HepG2 (cell line): Measurements from ENCODE around the gene CCDC85C. TPM values are rescaled to one million over a fixed set of nuclear protein-coding genes. Genes with fewer than 3 reads are reported as not detected.

Source experiments
- ATAC-seq: fragments of 200-7000 bp; cut with Tn5 transposase; 3 replicates; pipeline ENCODE4 v1.9.1; 2020; ENCODE audit warnings: mild to moderate bottlenecking, moderate library complexity
- BruUV-seq: library from RNA; stranded (reverse); fragments of 400-500 nt; replicated peaks from 2 replicates; lab custom pipeline; 2021; lab: Mats Ljungman, UMichigan
- CTCF ChIA-PET: fragments of 300-600 bp; formaldehyde crosslinking; extraction: SDS; loops from one replicate; lab custom pipeline; 2021; ENCODE audit warnings: low total read pairs, inconsistent platforms, low intra/inter-chr PET ratio; lab: Yijun Ruan, JAX
- POLR2A ChIA-PET: fragments of 350-600 bp; sonication (Branson Sonifier 250); formaldehyde crosslinking; loops from one replicate; lab custom pipeline; 2020; ENCODE audit warnings: antibody characterized with exemption, inconsistent platforms; lab: Yijun Ruan, JAX
- DNase-seq: peaks from one replicate; pipeline ENCODE4 v3.0.0-alpha.2; 2015; ENCODE audit warnings: low spot score
- FAIRE-seq: peaks from 3 replicates; lab custom pipeline; 2011; peaks lifted over from hg19 to GRCh38; lab: Jason Lieb, UNC
- H2AFZ ChIP-seq: one replicate; pipeline ENCODE4 v1.6.1; 2011; ENCODE audit warnings: low read length, inconsistent platforms
- H3K27ac ChIP-seq: fragments of 300-600 bp; 3 replicates; pipeline ENCODE4 v1.8.0; 2011; ENCODE audit warnings: mixed run types, mild to moderate bottlenecking, mixed read lengths, low read length, inconsistent platforms; ENCODE audit not compliant: insufficient read depth; ENCODE audit errors: extremely low read length
- H3K27me3 ChIP-seq, 2 experiments: fragments of 200-600 bp in 1 of 2; 2 replicates in 1 of 2; 3 replicates in 1 of 2; pipeline versions ENCODE4 v1.6.0 to v1.8.0; 2011; ENCODE audit warnings: low read length in 2 of 2, mild to moderate bottlenecking in 2 of 2, moderate library complexity in 2 of 2, inconsistent platforms in 1 of 2; ENCODE audit not compliant: insufficient read depth in 2 of 2, control insufficient read depth in 1 of 2
- H3K36me3 ChIP-seq, 2 experiments: fragments of 200-600 bp in 1 of 2; replicated peaks in 1 of 2; 2 replicates in 1 of 2; 3 replicates in 1 of 2; pipeline versions ENCODE4 v1.5.1 to v1.8.0; 2011; ENCODE audit warnings: low read length in 2 of 2, inconsistent platforms in 1 of 2; ENCODE audit not compliant: insufficient read depth in 2 of 2, control insufficient read depth in 1 of 2
- H3K4me1 ChIP-seq: 2 replicates; pipeline ENCODE4 v1.5.1; 2012; ENCODE audit warnings: low read length, inconsistent platforms; ENCODE audit not compliant: insufficient read depth
- H3K4me2 ChIP-seq: 2 replicates; pipeline ENCODE4 v1.6.0; 2011; ENCODE audit warnings: low read depth, low read length, inconsistent platforms
- H3K4me3 ChIP-seq, 3 experiments: fragments of 200-600 bp in 1 of 3; sonication (generic), shearing (Covaris generic) in 1 of 3; replicated peaks in 1 of 3; 2 replicates each; pipeline ENCODE4 v1.5.1; 2011 to 2016; ENCODE audit warnings: low read length in 3 of 3, inconsistent platforms in 2 of 3, low read depth in 2 of 3, mild to moderate bottlenecking in 2 of 3, control low read depth in 1 of 3, mixed read lengths in 1 of 3; ENCODE audit not compliant: insufficient read depth in 1 of 3
- H3K79me2 ChIP-seq: one replicate; pipeline ENCODE4 v1.6.1; 2011; ENCODE audit warnings: low read length, inconsistent platforms; ENCODE audit not compliant: insufficient read depth
- H3K9ac ChIP-seq: 2 replicates; pipeline ENCODE4 v1.6.0; 2011; ENCODE audit warnings: mild to moderate bottlenecking, low read depth, low read length, inconsistent platforms; ENCODE audit not compliant: insufficient read depth
- H3K9me3 ChIP-seq: 2 replicates; pipeline ENCODE4 v1.5.1; 2012; ENCODE audit warnings: mild to moderate bottlenecking, low read length
- H4K20me1 ChIP-seq: 2 replicates; pipeline ENCODE4 v1.6.0; 2011; ENCODE audit warnings: inconsistent platforms, mild to moderate bottlenecking, low read length, moderate library complexity; ENCODE audit not compliant: insufficient read depth
- EEA1 ChIP-seq: sonication (generic); formaldehyde crosslinking; IDR thresholded peaks from 2 replicates; pipeline ENCODE4 v1.5.1; 2020; ENCODE audit warnings: mild to moderate bottlenecking, missing genetic modification reagents, borderline replicate concordance
- GLI4 ChIP-seq: sonication (generic); formaldehyde crosslinking; IDR thresholded peaks from 2 replicates; pipeline ENCODE4 v1.5.1; 2020; ENCODE audit warnings: missing genetic modification reagents, mild to moderate bottlenecking, moderate library complexity, borderline replicate concordance
- HNRNPK ChIP-seq: fragments of 200-400 bp; formaldehyde crosslinking; IDR thresholded peaks from 2 replicates; pipeline ENCODE4 v1.6.1; 2018; ENCODE audit warnings: low read length, low read depth, moderate library complexity, mild to moderate bottlenecking; ENCODE audit not compliant: poor library complexity, severe bottlenecking
- HOXA9 ChIP-seq: sonication (generic); formaldehyde crosslinking; IDR thresholded peaks from 2 replicates; pipeline ENCODE4 v1.8.1; 2022; ENCODE audit warnings: missing genetic modification reagents, mild to moderate bottlenecking, moderate library complexity, borderline replicate concordance
- RARG ChIP-seq: sonication (generic); formaldehyde crosslinking; IDR thresholded peaks from 2 replicates; pipeline ENCODE4 v1.4.0; 2020; ENCODE audit warnings: low read depth, mild to moderate bottlenecking, missing genetic modification reagents
- RXRA ChIP-seq: sonication (generic); formaldehyde crosslinking; IDR thresholded peaks from 2 replicates; pipeline ENCODE4 v1.5.1; 2020; ENCODE audit warnings: missing genetic modification reagents
- SALL1 ChIP-seq: sonication (generic); formaldehyde crosslinking; IDR thresholded peaks from 2 replicates; pipeline ENCODE4 v1.8.0; 2022; ENCODE audit warnings: mild to moderate bottlenecking, missing genetic modification reagents
- ZNF468 ChIP-seq: sonication (generic); formaldehyde crosslinking; IDR thresholded peaks from 2 replicates; pipeline ENCODE4 v1.8.0; 2022; ENCODE audit warnings: mild to moderate bottlenecking, moderate library complexity, missing genetic modification reagents
- ZNF562 ChIP-seq: sonication (generic); formaldehyde crosslinking; IDR thresholded peaks from 2 replicates; pipeline ENCODE4 v1.8.0; 2022; ENCODE audit warnings: missing genetic modification reagents, borderline replicate concordance
- ZNF563 ChIP-seq: sonication (generic); formaldehyde crosslinking; IDR thresholded peaks from 2 replicates; pipeline ENCODE4 v1.8.0; 2022; ENCODE audit warnings: mild to moderate bottlenecking, moderate library complexity, missing genetic modification reagents
- ZNF589 ChIP-seq: sonication (generic); formaldehyde crosslinking; conservative IDR thresholded peaks from 2 replicates; pipeline ENCODE4 v1.8.0; 2022; ENCODE audit warnings: mild to moderate bottlenecking, moderate library complexity, missing genetic modification reagents
- ZNF629 ChIP-seq: sonication (generic); formaldehyde crosslinking; conservative IDR thresholded peaks from 2 replicates; pipeline ENCODE4 v1.5.0; 2020; ENCODE audit warnings: missing genetic modification reagents
- ZNF672 ChIP-seq: sonication (generic); formaldehyde crosslinking; IDR thresholded peaks from 2 replicates; pipeline ENCODE4 v1.8.1; 2022; ENCODE audit warnings: missing genetic modification reagents
- WGBS: methylation state at CpG from one replicate; pipeline ENCODE4 v1.1.6; 2017; ENCODE audit warnings: low lambda C conversion rate; 5-methylcytosine and 5-hydroxymethylcytosine counted together
- in situ Hi-C: cut with HindIII; loops from 2 replicates; pipeline ENCODE4 v1.10.0; 2017; ENCODE audit warnings: low pct_unique_long_range_greater_than_20kb; ENCODE audit not compliant: extremely low pct_ligation_motif_present
- intact Hi-C: fragments of 100-400 bp; cut with micrococcal nuclease; formaldehyde crosslinking; loops from one replicate; pipeline ENCODE4 v1.10.0; 2022; ENCODE audit not compliant: unreplicated experiment
- polyA plus RNA-seq, 8 experiments: library from polyadenylated mRNA; depleted of rRNA in 3 of 8; stranded (reverse) in 7 of 8; unstranded in 1 of 8; fragments of >200 nt; fragmentation: Illumina TruSeq in 4 of 8; extraction: Trizol in 4 of 8; gene quantifications; 2 replicates each; pipeline versions ENCODE4 v1.2.1 to v1.2.3, GENCODE V29; 2011 to 2016; ENCODE audit warnings: low read depth in 4 of 8, missing spikeins in 1 of 8, mixed read lengths in 1 of 8; ENCODE audit not compliant: insufficient read depth in 1 of 8
- total RNA-seq, 5 experiments: library from RNA; depleted of rRNA; stranded (reverse); fragments of >200 nt; fragmentation: Illumina TruSeq; extraction: Trizol; gene quantifications; 2 replicates each; pipeline ENCODE4 v1.2.3, GENCODE V29; 2016; ENCODE audit warnings: low read depth in 1 of 5
- TF ChIP-seq, protein P1 (sequence below), 2 experiments: sonication (generic) in 1 of 2; formaldehyde crosslinking in 1 of 2; IDR thresholded peaks; 2 replicates each; pipeline versions ENCODE4 v1.4.0 to v1.6.1; 2016 to 2020; ENCODE audit warnings: borderline replicate concordance in 1 of 2, low read depth in 1 of 2, mild to moderate bottlenecking in 1 of 2, missing genetic modification reagents in 1 of 2

CCDC85C gene
- total and polyA plus RNA-seq, 2 of the 13 experiments (the other 11 are each of a cell fraction or from before 2014, with no cell fraction given) = 18.8 to 43.8 TPM

DNA sequence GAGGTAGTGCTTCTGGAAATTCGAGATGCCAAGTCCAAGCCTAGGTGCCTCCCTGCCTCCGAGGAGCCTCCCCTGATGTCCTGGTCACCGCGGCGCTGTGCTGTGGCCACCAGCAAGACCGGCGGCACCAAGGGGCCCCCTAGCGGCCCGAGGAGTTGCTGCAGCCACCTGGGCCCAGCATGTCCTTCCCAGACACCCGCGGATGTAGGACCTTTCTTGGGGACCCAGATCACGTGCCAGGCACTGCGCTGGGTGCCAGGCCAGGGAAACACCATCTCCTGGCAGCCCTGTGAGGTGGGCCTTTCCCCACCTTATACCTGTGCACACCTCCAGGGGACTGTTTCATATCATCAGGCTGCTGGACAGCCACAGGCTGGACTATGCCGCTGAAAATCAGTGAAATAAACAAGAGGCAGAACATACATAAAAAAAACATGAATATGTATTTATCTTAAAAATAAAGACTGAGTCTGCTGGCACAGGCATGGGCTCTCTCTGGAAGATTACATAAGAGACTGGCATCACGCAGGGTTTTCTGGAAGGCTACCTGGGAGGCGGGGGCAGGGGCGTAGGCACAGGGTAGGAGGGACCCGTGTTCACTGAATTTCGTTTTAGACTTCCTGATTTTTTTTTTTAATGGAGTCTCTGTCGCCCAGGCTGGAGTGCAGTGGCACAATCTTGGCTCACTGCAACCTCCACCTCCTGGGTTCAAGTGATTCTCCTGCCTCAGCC, 25.0 kb upstream of the CCDC85C start:
- 37% methylated on average over 9 of the region's 20 CpGs for WGBS
- Histone ChIP-seq H3K9me3 (no peaks in the 10 kb centered on the region), H4K20me1 (no peaks in the 10 kb centered on the region), H3K27me3 (peaks cover 9 to 37% of the 10 kb centered on the region in 2 experiments; a peak in 4 of 5 replicates), H3K36me3 (no peaks in the 10 kb centered on the region), H3K4me1 (peaks cover 6% of the 10 kb centered on the region; the same call in 1 of the 2 replicates), H3K79me2 (no peaks in the 10 kb centered on the region), H3K4me2 (peak overlapping the region; percentile 37), H2AFZ (no peak overlapping the region), H3K27ac (no peak overlapping the region), H3K4me3 (no peak overlapping the region), H3K9ac (no peak overlapping the region)
- intact Hi-C loops (loop anchor here (1.0 to 5.0 kb wide), 2 partner anchors 67 to 111 kb away; no protein-coding TSS in a partner anchor), in situ Hi-C loops (no loop called here)
- POLR2A ChIA-PET = no interaction called here
- DNase-seq (peak; percentile 18), FAIRE-seq (no peak), ATAC-seq (peak; percentile 89)
- CTCF ChIA-PET = interaction anchor here (0.7 to 2.4 kb wide), 5 partner anchors 53 to 113 kb away, joined by 3 to 29 read pairs (median 4); no protein-coding TSS in a partner anchor
- BruUV-seq = no TSS peak
- TF ChIP-seq ZNF589 = no peak
- 0 out of 2 replicates have a peak, but pooled peaks have one; percentile 15 for TF ChIP-seq ZNF563 (CRISPR knock-in tag)
- TF ChIP-seq EEA1 (CRISPR knock-in tag) = no peak
- no peak for TF ChIP-seq HOXA9 (CRISPR knock-in tag)
- TF ChIP-seq RXRA (CRISPR knock-in tag) = 0 out of 2 replicates have a peak, but pooled peaks have one; percentile 35
- TF ChIP-seq RARG (CRISPR knock-in tag) = no peak
- TF ChIP-seq, protein P1, sequence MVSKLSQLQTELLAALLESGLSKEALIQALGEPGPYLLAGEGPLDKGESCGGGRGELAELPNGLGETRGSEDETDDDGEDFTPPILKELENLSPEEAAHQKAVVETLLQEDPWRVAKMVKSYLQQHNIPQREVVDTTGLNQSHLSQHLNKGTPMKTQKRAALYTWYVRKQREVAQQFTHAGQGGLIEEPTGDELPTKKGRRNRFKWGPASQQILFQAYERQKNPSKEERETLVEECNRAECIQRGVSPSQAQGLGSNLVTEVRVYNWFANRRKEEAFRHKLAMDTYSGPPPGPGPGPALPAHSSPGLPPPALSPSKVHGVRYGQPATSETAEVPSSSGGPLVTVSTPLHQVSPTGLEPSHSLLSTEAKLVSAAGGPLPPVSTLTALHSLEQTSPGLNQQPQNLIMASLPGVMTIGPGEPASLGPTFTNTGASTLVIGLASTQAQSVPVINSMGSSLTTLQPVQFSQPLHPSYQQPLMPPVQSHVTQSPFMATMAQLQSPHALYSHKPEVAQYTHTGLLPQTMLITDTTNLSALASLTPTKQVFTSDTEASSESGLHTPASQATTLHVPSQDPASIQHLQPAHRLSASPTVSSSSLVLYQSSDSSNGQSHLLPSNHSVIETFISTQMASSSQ (IDR thresholded peaks at IDR 0.05; ENCODE audit: low read depth) = no peak
- TF ChIP-seq, protein P1 (CRISPR knock-in tag; IDR thresholded peaks at IDR 0.05; ENCODE audit: borderline replicate concordance) = no peak
- no peak for TF ChIP-seq HNRNPK
- no peak for TF ChIP-seq ZNF562
- no peak for TF ChIP-seq ZNF629 (CRISPR knock-in tag)
- no peak for TF ChIP-seq ZNF468
- peak; percentile 43; the same call in 1 of the 2 replicates for TF ChIP-seq SALL1 (CRISPR knock-in tag)
- no peak for TF ChIP-seq ZNF672 (CRISPR knock-in tag)
- no peak for TF ChIP-seq GLI4
